Measurements from ENCODE around the gene MX1.
"Not testable (repeated sequence)": the region's sequence is repeated elsewhere in the genome, so short reads cannot be mapped to it uniquely, and the experiment has no call there.

DNA sequence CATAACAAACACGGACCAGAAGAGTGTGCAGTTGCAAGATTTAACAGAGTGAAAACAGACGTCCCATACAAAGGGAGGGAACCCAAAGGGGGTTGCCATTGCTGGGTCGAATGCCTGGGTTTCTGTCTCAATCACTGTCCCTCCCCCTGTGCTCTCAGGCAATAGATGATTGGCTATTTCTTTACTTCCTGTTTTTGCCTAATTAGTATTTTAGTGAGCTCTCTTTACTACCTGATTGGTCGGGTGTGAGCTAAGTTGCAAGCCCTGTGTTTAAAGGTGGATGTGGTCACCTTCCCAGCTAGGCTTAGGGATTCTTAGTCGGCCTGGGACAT is 2.8 kb upstream of the MX1 start:
- TF ChIP-seq CTCF (conservative IDR thresholded peaks at IDR 0.05; ENCODE audit: low read depth, low read length); EZH2 (IDR thresholded peaks at IDR 0.05; ENCODE audit: borderline replicate concordance, low read depth, low read length, poor library complexity, severe bottlenecking): not testable (repeated sequence)
